GM10847 (cell line): ENCODE data around the gene JARID2.

Experiments used
- POLR2A ChIP-seq: IDR thresholded peaks from 2 replicates; pipeline ENCODE4 v1.6.1; 2011; ENCODE audit not compliant: insufficient read length; ENCODE audit errors: extremely low read depth

JARID2 gene

GRCh38 chr6:15490242-15491100 lies 244.6 kb downstream of the JARID2 start:
- TF ChIP-seq POLR2A, result no peak

DNA sequence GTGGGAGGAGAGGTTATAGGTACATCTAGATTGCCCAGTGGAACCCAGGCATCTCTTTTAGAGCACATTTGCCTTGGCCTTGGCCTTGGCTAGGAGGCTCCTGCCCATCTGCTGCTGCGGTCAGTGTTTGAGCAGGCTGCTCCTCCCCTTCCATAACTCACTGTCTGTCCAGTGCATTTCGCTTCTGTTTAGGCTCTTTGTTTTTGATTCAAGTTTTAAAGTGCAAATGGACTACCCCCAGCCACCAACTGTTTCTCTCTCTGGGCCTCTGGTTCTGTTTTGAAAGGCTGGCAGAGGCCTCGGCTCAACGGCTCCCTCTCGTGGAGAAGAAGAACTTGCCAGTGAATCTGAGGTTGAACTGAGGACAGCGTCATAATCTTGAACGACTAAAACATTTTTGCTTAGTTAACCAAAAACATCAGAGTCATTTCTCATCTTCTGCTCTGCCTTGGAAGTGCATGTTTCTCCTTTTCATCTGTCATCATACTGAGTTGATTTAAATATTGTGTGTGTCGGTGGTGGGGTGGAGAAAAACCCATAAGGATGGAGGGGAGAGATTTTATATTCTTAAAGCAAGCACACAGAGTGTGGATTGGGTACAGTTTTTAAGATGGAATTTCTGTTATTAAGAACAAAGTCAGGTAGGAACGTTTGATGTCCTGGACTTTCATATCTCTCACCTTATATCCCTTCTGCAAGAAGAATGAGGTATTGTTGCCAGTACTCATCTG lies 245.6 kb downstream of the JARID2 start:
- TF ChIP-seq POLR2A, result no peak

GRCh38 chr6:15491986-15492269 lies 246.1 kb downstream of the JARID2 start:
- TF ChIP-seq POLR2A, result no peak

DNA sequence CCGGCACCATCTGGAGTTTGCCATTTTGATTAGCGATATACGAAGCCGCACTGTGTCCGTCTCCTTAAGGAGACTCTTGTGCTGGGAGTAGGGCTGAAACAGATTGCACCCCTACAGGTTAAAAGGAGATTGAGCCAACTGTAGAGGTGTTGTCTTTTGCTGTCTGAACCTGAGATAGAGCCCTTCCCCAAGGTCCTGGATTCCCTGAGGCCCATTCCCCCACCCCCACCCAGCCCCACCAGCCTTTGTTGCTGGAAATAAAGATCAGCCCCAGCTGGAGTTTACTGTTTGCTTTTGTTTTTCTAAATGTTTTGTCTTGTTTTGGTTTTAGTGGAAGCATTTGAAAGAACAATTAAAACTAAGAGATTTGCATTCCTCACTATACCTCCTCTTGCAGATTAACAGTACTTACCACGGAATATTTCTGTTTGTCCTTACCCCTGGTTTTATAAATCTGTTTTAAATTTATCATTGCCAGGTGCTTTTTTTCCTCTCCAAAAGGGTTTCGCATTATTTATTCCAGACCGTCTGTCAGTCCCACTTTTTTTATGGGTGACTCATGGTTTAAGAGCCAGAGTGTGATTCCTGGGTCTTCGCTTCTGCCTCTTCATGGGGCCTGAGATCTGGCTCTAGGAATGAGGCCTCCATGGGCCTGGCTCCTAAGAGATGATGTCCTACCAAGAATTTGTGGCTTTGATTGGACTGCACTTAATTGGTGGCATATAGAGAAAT lies 247.7 kb downstream of the JARID2 start:
- TF ChIP-seq POLR2A, result no peak

- TF ChIP-seq POLR2A, result no peak
Observed at GRCh38 chr6:15495375-15495901, 249.6 kb downstream of the JARID2 start.

GRCh38 chr6:15496345-15497131 lies 250.7 kb downstream of the JARID2 start:
- no peak for TF ChIP-seq POLR2A

DNA sequence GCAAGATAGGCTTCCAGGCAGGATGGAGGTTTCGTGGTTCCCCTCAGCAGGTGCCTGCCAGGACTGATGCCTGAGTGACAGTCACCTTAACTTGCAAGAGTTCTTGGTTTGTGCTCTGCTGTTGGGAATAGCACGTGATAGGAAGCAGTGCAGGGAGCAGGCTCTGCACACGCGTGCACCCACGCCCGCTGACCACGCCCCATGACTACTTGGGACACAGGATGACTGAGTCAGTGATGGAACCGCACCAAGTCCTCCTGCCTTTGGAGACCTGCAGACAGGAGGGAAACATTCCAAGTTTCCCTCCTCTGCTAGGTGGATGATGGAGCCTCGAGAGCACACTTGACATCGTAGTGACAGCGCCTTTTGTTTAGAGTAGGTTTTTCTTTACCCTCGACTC lies 252.8 kb downstream of the JARID2 start:
- TF ChIP-seq POLR2A, result no peak

GRCh38 chr6:15499125-15499524 lies 253.3 kb downstream of the JARID2 start:
- TF ChIP-seq POLR2A, result no peak

- no peak for TF ChIP-seq POLR2A
Observed at GRCh38 chr6:15499591-15499990, 253.7 kb downstream of the JARID2 start.

DNA sequence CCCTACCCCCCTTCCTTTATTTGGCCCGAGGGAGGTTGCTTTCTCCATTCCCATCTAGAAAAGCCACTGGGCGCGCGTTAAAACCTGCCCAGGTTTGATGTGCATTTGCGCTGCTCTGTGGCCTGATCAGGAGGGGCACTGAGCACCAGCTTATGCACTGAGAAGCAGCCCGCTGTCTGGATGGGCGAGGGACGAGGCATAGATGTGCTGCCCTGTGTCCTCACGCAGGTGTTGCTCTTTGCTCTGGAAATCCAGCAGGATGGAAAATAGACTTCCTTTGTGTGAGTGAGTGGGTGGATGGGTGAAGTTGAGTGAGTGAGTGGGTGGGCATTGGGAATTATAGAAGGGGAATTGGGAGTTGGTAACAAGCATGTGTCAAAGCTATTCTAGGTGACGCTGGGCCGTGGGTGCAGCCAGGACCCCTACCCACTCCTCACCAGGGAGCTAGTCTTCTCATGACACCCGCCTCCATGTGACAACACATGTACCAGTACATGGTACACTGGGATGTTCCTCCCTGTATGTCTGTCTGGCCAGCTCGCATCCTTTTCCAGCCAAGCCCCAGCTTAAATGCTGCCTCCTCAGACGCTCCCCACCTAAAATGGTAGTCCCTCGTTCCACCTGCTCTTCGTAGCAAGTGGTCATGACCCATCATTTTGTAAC lies 254.3 kb downstream of the JARID2 start:
- TF ChIP-seq POLR2A, result no peak

- no peak for TF ChIP-seq POLR2A
Observed at GRCh38 chr6:15500901-15501825, 255.3 kb downstream of the JARID2 start.

GRCh38 chr6:15501826-15502445 lies 256.1 kb downstream of the JARID2 start:
- no peak for TF ChIP-seq POLR2A

GRCh38 chr6:15502446-15503345 lies 256.8 kb downstream of the JARID2 start:
- TF ChIP-seq POLR2A, result no peak
